NCI-H345 treated with DMSO at 0.1 percent for 48 hours (cell line): ENCODE results near the gene RSPH1.
"Not testable (repeated sequence)": the region's sequence is repeated elsewhere in the genome, so short reads cannot be mapped to it uniquely, and the experiment has no call there.

ENCODE experiments used
- DNase-seq: peaks from one replicate; lab custom pipeline; 2025; ENCODE audit not compliant: unreplicated experiment; lab: John Stamatoyannopoulos, UW

Gene RSPH1

DNA sequence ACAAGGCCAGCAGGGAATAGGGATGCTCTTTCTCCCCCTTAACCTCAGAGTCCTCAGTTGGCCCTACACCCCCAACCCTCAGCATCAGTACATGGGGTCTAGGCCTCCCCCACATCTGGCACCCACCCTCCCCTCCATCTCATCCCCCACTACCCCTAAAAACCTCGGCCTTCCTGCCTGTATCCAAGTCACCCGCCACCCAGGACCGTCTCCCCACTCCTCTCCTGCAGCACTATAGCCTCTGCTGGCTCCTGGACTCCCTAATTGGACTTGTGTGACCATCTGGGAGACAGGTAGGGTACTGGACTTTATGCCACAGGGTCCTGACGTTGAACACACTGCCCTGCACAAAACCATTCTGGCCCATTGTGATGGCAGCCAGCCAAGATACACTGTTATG lies 6.0 kb downstream of the RSPH1 start:
- no peak for DNase-seq

DNA sequence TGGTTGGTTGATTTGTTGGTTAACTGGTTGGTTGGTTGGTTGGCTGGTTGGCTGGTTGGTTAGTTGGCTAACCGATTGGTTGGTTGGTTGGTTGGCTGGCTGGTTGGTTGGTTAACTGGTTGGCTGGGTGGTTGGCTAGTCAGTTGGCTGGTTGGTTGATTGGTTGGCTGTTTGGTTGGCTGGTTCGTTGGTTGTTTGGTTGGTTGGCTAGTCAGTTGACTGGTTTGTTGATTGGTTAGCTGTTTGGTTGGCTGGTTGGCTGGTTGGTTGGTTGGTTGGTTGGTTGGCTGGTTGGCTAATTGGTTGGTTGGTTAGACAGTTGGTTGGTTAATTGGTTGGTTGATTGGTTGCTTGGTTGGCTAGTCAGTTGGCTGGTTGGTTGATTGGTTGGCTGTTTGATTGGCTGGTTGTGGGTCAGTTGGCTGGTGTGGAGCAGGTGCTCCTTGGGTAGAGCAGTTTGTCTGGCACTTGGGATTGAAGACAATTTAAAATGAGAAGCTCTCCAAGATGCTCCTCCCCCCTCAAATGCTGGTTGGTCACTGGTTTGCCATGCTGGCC lies 6.9 kb downstream of the RSPH1 start:
- no peak for DNase-seq

DNA sequence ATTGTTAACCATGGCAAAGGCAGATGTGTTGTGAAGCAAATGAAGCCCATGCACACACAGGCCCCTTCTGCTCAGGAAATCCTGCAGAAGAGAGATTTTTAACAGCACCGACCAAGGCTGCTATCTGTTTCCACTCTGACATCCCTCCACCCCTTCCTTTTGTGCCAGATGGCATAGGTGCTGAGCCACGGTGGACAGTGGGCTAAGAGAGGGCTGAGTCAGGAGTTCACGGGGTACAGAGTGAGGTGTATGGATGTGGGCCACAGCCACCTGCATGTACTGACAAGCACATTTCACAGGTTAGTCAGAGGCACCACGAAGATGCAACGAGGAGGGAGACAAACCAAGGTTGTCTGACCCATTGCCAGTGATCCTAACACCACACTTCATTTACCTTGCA lies 9.5 kb downstream of the RSPH1 start:
- no peak for DNase-seq

DNA sequence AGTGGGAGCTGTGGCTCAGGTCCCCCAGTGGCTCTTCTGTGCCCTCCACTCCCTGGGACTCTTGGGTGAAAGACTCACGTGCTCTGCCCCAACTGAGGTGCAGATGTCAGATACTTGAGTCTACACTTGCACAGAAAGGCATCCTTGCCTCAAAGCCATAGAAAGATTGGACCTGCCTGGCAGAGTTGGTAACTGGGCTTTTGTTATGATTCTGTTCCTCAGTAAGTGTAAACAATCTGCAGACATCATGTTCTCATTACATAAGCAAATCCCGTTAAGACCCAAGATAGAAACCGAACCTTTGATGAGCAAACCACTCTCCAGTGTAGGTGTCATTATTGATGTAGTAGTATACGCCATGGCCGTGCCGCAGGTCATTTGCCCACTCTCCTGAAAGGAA lies 10.0 kb downstream of the RSPH1 start:
- DNase-seq, result no peak

DNA sequence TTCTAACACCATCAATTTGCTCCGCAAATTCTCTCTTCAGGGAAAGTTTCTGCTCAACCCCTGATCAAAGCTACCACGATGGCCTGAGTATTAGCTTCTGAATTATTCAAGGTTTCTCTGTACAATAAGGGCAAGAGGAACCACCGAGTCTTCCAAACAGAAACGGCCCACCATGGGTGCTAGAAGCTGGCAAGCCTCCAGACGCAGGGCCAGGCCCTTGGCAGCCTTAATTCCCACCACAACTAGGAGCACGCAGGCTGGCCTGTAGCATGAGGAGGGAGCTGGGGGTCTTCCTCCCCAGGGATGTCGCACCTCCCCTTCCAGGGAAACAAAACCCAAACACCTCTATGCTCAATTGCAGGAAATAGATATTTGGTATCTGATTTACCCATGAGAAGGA lies 11.1 kb downstream of the RSPH1 start:
- no peak for DNase-seq

DNA sequence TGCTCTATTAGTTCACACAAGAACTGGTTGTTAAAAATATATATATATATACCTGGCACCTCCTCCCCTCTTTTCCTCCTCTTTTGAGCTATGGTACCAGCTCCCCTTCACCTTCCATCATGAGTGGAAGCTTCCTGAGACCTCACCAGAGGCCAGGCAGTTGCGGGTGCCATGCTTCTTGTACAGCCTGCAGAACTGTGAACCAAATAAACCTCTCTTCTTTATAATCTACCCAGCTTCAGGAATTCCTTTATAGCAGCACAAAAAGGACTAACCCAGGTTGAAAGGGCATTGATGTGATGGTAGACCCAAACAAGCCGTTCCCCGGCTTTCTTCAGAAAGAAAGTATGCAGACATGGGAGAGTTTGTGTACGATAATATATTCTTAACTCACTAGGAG lies 14.9 kb downstream of the RSPH1 start:
- no peak for DNase-seq

DNA sequence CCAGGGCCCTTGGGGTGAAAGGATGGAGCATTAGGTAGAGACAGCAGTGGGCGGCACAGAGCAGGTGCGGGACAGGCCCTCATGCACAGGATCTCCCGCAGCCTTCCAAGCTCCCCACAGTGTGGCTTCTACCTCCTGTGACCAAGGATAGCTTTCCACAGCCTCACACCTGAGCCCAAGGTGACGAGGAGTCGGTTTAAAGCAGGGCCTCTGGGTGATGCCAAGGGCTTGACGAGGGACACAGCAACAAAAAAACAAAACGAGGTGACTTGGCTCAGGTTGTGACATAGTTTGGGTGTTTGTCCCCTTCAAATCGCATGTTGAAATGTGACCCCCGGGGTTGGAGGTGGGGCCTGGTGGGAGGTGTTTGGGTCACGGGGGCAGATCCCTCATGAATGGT lies 15.3 kb downstream of the RSPH1 start:
- no peak for DNase-seq

DNA sequence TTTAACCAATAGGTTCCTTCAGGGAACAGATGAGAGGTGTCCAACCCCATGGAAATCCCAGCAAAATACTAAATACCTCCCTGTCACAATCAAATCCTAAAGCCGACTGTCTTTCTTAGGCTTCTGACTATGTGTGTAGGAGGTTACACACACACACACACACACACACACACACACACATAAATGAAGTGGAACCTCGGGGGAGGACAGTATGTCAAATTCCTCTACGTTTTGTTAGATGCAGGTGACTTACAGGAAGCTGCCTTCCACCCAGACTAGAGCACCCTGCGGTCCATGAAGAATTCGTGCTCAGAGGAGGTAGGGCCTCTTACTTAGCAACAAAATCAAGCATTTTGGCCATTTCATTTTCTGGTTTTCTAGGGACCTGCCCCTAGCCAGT lies 16.4 kb downstream of the RSPH1 start:
- DNase-seq, result no peak

DNA sequence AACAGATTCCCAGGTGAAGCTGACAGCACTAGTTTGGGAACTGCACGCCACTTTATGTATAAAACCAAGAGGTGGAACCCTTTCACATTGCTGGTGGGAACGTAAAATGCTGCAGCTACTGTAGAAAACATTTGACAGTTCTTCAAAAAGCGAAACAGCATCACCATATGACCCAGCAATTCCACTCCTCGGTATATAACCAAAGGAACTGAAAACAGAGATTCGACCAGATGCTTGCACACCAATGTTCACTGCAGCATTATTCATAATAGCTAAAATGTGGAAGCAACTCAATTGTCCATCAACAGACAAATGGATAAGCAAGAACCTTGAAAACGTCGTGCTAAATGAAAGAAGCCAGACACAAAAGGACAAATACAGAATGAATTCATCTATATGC lies 17.5 kb downstream of the RSPH1 start:
- DNase-seq, result no peak

DNA sequence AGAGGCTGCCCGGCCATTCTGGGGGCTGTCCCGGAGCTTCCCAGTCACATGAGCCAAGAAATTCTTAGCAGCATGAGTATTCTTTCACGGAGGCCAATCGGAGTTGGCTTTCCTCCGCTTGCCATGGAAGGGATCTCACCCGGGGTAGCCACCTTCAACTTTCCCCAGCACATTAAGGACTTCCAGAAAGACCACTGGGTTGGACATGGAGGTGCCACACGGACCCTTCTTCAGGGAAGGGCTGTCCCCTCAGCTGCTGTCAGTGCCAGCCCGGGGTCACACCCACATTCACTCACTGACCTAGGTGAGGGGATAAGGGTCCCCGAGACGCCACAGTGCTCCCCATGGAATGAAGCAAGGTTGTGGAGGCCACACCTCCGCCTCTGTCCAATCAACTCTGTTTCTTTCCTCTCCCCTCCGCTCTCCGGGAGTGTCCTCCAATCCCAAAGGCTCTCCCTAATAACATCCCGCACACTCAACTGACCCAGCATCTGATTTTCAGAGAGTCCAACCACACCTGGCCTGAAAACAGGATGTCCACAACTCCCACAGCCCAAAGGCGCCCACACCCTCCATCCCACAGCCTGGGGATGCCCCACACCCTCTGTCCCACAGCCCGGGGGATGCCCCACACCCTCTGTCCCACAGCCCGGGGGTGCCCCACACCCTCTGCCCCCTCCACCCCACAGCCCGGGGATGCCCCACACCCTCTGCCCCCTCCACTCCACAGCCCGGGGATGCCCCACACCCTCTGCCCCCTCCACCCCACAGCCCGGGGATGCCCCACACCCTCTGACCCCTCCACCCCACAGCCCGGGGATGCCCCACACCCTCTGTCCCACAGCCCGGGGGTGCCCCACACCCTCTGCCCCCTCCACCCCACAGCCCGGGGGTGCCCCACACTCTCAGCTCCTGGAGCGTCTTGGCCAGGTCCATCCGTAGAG lies 19.4 kb downstream of the RSPH1 start:
- DNase-seq, result no peak

DNA sequence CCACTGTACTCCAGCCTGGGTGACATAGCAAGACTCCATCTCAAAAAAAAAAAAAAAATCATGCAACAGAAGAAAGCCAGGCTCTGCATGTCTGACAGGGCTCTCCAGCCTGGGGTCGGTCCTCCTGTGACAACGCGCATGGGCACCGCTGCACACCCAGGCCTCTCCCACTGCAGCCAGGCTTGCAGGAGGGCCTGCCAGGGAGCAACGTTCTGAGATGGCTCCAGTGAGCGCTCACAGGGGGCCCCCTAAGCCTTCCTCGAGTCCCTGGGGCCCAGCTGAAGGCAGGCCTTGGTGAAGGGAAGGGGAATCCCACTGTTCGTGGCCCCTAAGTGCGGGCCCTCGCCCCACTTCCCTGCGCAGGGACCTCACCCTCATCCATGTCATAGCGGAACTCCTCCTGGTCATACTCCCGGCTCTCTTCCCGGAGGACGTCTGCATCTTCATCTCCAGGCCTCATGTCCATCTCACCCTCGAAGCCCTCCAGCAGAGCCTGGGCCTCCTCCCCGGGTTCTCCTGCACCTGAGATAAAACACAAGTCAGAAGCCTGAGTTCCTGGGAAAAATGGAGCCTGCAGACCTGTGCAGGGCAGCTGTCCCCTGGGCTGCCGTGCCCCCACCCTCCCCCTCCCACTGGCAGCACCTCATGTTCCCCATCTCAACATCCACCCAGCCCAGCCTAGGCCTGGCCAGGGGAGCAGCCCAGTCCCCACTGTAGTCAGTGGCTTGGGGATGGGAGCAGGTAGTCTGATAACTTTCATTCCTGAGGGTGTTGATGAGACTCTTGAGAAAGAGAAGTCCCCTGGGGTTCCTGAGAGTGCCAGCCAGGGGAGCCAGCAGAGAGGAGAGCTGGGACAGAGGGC lies 20.3 kb downstream of the RSPH1 start:
- DNase-seq, result no peak

DNA sequence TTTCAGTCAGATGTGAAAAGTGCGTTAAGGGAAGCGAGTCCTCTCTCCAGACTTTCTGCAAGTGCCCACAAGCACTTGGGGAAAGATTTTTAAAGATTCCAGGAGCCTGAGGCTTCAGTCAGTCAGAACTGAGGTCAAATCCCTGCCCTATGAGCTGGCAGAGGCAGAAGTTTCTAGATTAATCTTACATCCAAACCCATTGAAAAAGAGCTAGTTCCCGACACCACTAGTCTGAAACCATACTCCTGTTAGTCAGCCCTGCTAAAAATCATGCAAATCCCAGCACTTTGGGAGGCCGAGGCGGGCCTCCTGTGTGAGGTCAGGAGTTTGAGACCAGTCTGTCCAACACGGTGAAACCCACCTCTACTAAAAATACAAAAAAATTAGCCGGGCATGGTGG lies 21.0 kb downstream of the RSPH1 start:
- DNase-seq, result no peak

DNA sequence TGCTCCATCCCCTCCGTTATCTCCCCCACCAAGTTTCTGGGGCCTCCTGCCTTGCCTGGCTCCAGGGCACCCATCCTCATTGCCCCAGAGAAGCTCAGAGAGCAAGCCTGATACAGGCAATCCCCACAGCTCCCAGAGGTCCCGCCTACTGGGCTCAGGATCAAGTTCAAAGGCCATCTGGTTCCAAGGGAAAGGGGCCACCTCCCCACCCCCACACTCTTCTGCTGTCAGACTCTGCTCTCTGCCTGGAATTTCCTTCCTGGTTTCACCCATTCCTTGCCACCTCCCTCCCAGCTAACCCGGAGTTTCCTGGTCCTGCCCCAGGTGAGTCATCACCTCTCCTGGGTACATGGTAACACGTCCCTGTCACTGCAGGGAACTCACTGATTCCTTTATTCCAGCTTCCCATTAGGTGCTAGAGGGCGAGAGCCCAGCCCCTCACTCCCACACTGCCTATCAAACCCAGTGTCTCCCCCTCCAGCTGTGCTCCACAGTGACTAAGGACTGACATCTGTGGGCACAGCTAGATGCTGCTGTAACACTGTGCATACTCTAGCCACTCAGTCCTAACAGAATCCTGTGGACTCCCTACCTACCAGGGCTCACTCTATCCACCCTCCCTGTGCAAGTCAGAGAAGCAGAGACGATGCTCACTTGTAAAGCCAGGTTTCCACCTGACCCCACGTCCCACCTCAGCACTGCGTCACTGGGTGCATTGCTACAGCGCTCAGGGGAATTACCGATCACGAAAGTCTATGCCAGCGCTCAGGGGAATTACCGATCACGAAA lies 21.8 kb downstream of the RSPH1 start:
- no peak for DNase-seq

DNA sequence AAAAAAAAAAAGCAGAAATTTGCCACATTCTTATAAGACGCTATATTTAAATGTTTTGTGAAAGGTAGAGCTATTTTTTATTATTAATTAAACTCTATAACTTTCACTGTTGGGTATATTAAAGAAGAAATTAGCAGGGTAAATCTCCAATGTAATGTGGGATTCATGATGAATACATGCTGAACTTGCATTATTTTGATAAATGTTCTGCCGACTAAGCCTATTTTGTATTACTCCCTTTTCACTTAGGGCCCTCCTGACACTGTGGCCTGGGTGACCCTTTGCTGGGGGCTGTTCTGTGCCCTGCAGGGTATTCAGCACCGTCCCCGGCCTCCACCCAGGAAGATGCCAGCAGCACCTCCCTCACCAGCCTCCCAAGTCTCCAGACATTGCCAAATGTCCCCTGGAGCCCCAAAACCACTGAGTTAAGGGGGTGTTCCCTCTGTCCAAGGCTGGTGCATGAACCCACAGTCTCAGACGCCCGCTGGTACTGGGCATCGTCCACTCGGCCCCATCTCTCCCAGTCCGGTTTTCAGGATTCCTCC lies 22.5 kb downstream of the RSPH1 start:
- no peak for DNase-seq

DNA sequence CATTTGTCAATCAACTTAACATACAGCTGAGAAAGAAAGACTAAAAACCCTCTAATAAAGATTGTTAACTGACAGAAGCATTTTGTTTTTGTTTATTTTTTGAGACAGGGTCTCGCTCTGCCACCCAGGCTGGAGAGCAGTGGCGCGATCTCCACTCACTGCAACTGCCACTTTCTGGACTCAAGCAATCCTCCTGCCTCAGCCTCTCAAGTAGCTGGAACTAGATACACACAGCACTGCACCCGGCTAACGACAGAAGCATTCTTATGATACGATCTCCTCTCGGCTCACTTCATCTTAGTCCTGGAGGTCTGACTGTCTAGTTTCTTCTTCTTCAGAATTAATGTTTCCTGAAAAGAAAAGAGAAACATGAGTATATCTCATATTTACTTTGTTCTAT lies 23.5 kb downstream of the RSPH1 start:
- DNase-seq, result no peak

DNA sequence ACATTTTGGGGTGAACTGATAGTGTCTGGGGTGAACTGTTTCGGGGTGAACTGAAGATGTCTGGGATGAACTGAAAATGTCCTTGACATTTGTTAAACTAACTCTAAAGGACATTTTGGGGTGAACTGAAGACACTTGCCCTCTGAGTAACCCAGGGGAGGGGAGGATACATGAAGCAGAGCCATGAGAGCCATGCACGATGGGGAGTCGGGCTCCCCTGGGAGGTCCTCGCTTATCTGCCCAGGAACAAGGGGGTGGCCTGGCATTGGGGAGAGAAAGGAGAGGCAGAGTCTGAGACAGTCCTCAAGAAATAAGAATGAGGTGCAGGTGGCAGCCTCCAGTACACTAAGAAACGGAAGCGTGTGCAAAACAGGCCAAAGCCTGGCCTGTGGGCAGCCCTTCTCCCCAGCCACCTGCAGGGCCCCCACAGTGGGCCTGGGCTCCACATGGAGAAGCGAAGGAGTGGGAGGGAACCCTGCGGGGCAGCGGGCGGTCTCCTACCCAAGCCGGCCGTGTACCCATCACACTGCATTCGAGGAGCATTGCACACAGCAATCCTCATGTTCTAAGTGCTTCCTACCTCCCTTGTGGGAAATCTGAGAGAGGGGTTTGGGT lies 24.2 kb downstream of the RSPH1 start:
- DNase-seq, result no peak

DNA sequence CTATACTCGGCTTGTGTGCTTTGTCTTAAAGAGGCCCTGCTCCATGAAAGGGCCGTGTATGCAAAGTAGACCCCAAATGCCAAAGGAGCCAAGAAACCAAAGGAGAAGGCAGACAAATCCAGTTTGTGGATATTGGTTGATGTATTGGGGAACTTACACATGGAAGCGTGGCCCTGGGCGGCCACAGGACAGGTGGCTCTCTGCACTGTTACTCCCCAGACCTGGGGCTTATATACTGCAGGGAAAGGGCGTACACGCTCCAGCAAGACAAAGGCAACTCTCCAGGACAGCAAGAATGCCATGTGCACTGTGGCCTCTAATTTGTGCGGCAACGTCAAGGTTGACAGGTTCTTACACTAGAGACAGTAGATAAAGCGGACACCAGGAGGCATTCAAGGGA lies 24.8 kb downstream of the RSPH1 start:
- no peak for DNase-seq

DNA sequence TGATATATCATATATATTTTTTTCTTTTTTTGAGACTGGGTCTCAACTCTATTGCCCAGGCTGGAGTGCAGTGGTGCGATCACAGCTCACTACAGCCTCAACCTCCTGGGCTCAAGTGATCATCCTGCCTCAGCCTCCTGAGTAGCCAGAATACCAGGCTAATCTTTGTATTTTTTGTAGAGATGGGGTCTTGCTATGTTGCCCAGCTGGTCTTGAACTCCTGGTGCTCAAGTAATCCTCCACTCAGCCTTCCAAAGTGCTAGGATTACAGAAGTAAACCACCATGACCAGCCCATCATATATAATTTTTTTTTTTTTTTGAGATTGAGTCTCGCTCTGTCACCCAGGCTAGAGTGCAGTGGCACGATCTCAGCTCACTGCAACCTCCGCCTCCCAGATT lies 26.3 kb downstream of the RSPH1 start:
- DNase-seq, result not testable (repeated sequence)

DNA sequence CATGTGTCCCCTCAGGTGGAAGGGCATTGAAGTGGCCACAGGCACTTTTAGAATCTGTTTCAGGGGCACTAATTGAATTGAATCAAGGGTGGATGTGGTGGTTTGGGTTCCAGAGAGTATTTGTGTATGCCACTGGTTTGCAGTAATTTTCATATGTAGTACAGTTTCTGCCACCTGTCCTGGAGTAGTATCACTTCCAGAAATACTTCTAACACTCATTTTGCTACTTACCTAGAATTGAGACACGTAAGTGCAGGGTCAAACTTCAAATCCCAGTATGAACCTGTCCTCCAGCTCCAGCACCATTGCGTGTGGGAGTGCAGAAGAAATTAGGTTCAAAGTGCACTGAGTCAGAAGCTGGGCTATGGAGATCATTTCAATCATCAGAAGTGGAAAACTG lies 26.8 kb downstream of the RSPH1 start:
- no peak for DNase-seq

DNA sequence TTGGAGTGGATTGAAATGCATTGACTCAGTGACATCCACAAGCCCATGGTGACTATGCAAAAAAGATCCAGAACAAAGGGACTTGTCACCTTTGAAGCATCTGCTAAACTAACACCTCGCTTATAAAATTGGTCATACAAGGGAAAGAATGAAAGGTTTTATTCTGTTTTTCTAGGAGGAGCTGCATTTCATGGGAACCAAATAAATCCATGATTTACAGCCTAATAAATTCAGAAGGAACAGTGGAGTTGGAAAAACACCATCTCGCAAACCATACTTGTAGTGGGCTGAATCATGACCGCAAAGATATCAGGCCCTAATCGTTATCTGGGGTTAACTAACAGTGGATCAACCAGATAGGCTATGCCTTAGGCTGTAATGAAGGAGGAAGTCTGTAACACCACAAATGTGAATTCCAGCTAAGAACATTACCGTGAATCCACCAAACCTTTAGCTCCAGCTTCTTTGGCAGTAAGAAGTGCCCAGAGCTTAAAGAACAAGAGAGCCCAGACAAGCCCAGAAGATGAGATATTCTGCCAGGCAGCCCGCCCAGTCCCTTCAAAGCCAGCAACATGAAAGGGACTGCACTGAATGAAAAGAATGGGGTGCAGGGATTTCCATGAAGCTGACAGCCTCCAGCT lies 27.4 kb downstream of the RSPH1 start:
- DNase-seq, result no peak
